HepG2 (cell line): ENCODE measurements around the gene KRTDAP. TPM values are rescaled to one million over a fixed set of nuclear protein-coding genes. Genes with fewer than 3 reads are reported as not detected.

ENCODE experiments used
- ATAC-seq: fragments of 200-7000 bp; cut with Tn5 transposase; 3 replicates; pipeline ENCODE4 v1.9.1; 2020; ENCODE audit warnings: mild to moderate bottlenecking, moderate library complexity
- BruUV-seq: library from RNA; stranded (reverse); fragments of 400-500 nt; replicated peaks from 2 replicates; lab custom pipeline; 2021; lab: Mats Ljungman, UMichigan
- CTCF ChIA-PET: fragments of 300-600 bp; formaldehyde crosslinking; extraction: SDS; loops from one replicate; lab custom pipeline; 2021; ENCODE audit warnings: low total read pairs, inconsistent platforms, low intra/inter-chr PET ratio; lab: Yijun Ruan, JAX
- POLR2A ChIA-PET: fragments of 350-600 bp; sonication (Branson Sonifier 250); formaldehyde crosslinking; loops from one replicate; lab custom pipeline; 2020; ENCODE audit warnings: antibody characterized with exemption, inconsistent platforms; lab: Yijun Ruan, JAX
- DNase-seq: peaks from one replicate; pipeline ENCODE4 v3.0.0-alpha.2; 2015; ENCODE audit warnings: low spot score
- FAIRE-seq: peaks from 3 replicates; lab custom pipeline; 2011; peaks lifted over from hg19 to GRCh38; lab: Jason Lieb, UNC
- H2AFZ ChIP-seq: one replicate; pipeline ENCODE4 v1.6.1; 2011; ENCODE audit warnings: low read length, inconsistent platforms
- H3K27ac ChIP-seq: fragments of 300-600 bp; 3 replicates; pipeline ENCODE4 v1.8.0; 2011; ENCODE audit warnings: mixed run types, mild to moderate bottlenecking, mixed read lengths, low read length, inconsistent platforms; ENCODE audit not compliant: insufficient read depth; ENCODE audit errors: extremely low read length
- H3K27me3 ChIP-seq, 2 experiments: fragments of 200-600 bp in 1 of 2; 2 replicates in 1 of 2; 3 replicates in 1 of 2; pipeline versions ENCODE4 v1.6.0 to v1.8.0; 2011; ENCODE audit warnings: low read length in 2 of 2, mild to moderate bottlenecking in 2 of 2, moderate library complexity in 2 of 2, inconsistent platforms in 1 of 2; ENCODE audit not compliant: insufficient read depth in 2 of 2, control insufficient read depth in 1 of 2
- H3K36me3 ChIP-seq, 2 experiments: fragments of 200-600 bp in 1 of 2; replicated peaks in 1 of 2; 2 replicates in 1 of 2; 3 replicates in 1 of 2; pipeline versions ENCODE4 v1.5.1 to v1.8.0; 2011; ENCODE audit warnings: low read length in 2 of 2, inconsistent platforms in 1 of 2; ENCODE audit not compliant: insufficient read depth in 2 of 2, control insufficient read depth in 1 of 2
- H3K4me1 ChIP-seq: 2 replicates; pipeline ENCODE4 v1.5.1; 2012; ENCODE audit warnings: low read length, inconsistent platforms; ENCODE audit not compliant: insufficient read depth
- H3K4me2 ChIP-seq: 2 replicates; pipeline ENCODE4 v1.6.0; 2011; ENCODE audit warnings: low read depth, low read length, inconsistent platforms
- H3K4me3 ChIP-seq, 3 experiments: fragments of 200-600 bp in 1 of 3; sonication (generic), shearing (Covaris generic) in 1 of 3; replicated peaks in 1 of 3; 2 replicates each; pipeline ENCODE4 v1.5.1; 2011 to 2016; ENCODE audit warnings: low read length in 3 of 3, inconsistent platforms in 2 of 3, low read depth in 2 of 3, mild to moderate bottlenecking in 2 of 3, control low read depth in 1 of 3, mixed read lengths in 1 of 3; ENCODE audit not compliant: insufficient read depth in 1 of 3
- H3K79me2 ChIP-seq: one replicate; pipeline ENCODE4 v1.6.1; 2011; ENCODE audit warnings: low read length, inconsistent platforms; ENCODE audit not compliant: insufficient read depth
- H3K9ac ChIP-seq: 2 replicates; pipeline ENCODE4 v1.6.0; 2011; ENCODE audit warnings: mild to moderate bottlenecking, low read depth, low read length, inconsistent platforms; ENCODE audit not compliant: insufficient read depth
- H3K9me3 ChIP-seq: 2 replicates; pipeline ENCODE4 v1.5.1; 2012; ENCODE audit warnings: mild to moderate bottlenecking, low read length
- H4K20me1 ChIP-seq: 2 replicates; pipeline ENCODE4 v1.6.0; 2011; ENCODE audit warnings: inconsistent platforms, mild to moderate bottlenecking, low read length, moderate library complexity; ENCODE audit not compliant: insufficient read depth
- ATAD3A ChIP-seq: sonication (generic); formaldehyde crosslinking; IDR thresholded peaks from 2 replicates; pipeline ENCODE4 v1.4.0; 2020; ENCODE audit warnings: missing genetic modification reagents
- DR1 ChIP-seq: sonication (generic); formaldehyde crosslinking; IDR thresholded peaks from 2 replicates; pipeline ENCODE4 v1.8.0; 2021; ENCODE audit warnings: mild to moderate bottlenecking, missing genetic modification reagents, inconsistent platforms
- HES4 ChIP-seq: sonication (generic); formaldehyde crosslinking; IDR thresholded peaks from 2 replicates; pipeline ENCODE4 v1.9.0; 2021; ENCODE audit warnings: mild to moderate bottlenecking, missing genetic modification reagents, borderline replicate concordance
- NFATC3 ChIP-seq: sonication (generic); formaldehyde crosslinking; IDR thresholded peaks from 2 replicates; pipeline ENCODE4 v1.5.1; 2020; ENCODE audit warnings: mild to moderate bottlenecking, missing genetic modification reagents
- NR1H2 ChIP-seq: sonication (generic); formaldehyde crosslinking; IDR thresholded peaks from 2 replicates; pipeline ENCODE4 v1.8.1; 2022; ENCODE audit warnings: low read depth, missing genetic modification reagents, borderline replicate concordance
- ZHX1 ChIP-seq: sonication (generic); formaldehyde crosslinking; IDR thresholded peaks from 2 replicates; pipeline ENCODE4 v1.8.1; 2022; ENCODE audit warnings: low read depth, mild to moderate bottlenecking, missing genetic modification reagents
- ZNF317 ChIP-seq: sonication (generic); formaldehyde crosslinking; IDR thresholded peaks from 2 replicates; pipeline ENCODE4 v1.5.0; 2020; ENCODE audit warnings: mild to moderate bottlenecking, missing genetic modification reagents
- ZNF619 ChIP-seq: sonication (generic); formaldehyde crosslinking; IDR thresholded peaks from 2 replicates; pipeline ENCODE4 v1.4.0; 2020; ENCODE audit warnings: mild to moderate bottlenecking, missing genetic modification reagents
- ZNF83 ChIP-seq: sonication (generic); formaldehyde crosslinking; IDR thresholded peaks from 2 replicates; pipeline ENCODE4 v1.4.0; 2020; ENCODE audit warnings: missing genetic modification reagents, mild to moderate bottlenecking, borderline replicate concordance
- WGBS: methylation state at CpG from one replicate; pipeline ENCODE4 v1.1.6; 2017; ENCODE audit warnings: low lambda C conversion rate; 5-methylcytosine and 5-hydroxymethylcytosine counted together
- in situ Hi-C: cut with HindIII; loops from 2 replicates; pipeline ENCODE4 v1.10.0; 2017; ENCODE audit warnings: low pct_unique_long_range_greater_than_20kb; ENCODE audit not compliant: extremely low pct_ligation_motif_present
- intact Hi-C: fragments of 100-400 bp; cut with micrococcal nuclease; formaldehyde crosslinking; loops from one replicate; pipeline ENCODE4 v1.10.0; 2022; ENCODE audit not compliant: unreplicated experiment
- polyA plus RNA-seq, 8 experiments: library from polyadenylated mRNA; depleted of rRNA in 3 of 8; stranded (reverse) in 7 of 8; unstranded in 1 of 8; fragments of >200 nt; fragmentation: Illumina TruSeq in 4 of 8; extraction: Trizol in 4 of 8; gene quantifications; 2 replicates each; pipeline versions ENCODE4 v1.2.1 to v1.2.3, GENCODE V29; 2011 to 2016; ENCODE audit warnings: low read depth in 4 of 8, missing spikeins in 1 of 8, mixed read lengths in 1 of 8; ENCODE audit not compliant: insufficient read depth in 1 of 8
- total RNA-seq, 5 experiments: library from RNA; depleted of rRNA; stranded (reverse); fragments of >200 nt; fragmentation: Illumina TruSeq; extraction: Trizol; gene quantifications; 2 replicates each; pipeline ENCODE4 v1.2.3, GENCODE V29; 2016; ENCODE audit warnings: low read depth in 1 of 5
- TF ChIP-seq, protein P1 (sequence below): sonication (generic); formaldehyde crosslinking; IDR thresholded peaks from 2 replicates; pipeline ENCODE4 v1.5.0; 2020; ENCODE audit warnings: missing genetic modification reagents, mild to moderate bottlenecking, borderline replicate concordance

KRTDAP gene
- total and polyA plus RNA-seq, 2 of the 13 experiments (the other 11 are each of a cell fraction or from before 2014, with no cell fraction given) = 0.86 to 1.5 TPM

DNA sequence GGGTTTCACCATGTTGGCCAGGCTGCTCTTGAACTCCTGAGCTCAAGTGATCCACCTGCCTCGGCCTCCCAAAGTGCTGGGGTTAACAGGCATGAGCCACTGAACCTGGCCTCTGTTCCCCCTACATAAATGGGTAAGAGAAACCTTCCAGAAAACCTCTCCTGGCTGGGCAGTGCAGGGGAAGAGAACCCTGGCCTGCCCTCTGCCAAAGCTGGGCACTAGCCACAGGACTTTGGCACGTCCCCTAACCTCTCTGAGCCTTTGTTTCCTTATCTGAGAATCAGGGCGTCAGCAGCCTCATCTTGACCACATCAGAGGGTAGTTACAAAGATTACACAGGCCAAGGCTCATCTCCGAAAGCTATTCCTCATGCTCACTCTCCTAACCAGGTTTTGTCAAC is 35.6 kb upstream of the KRTDAP start:
- intact Hi-C loops (no loop called here), in situ Hi-C loops (no loop called here)
- no peak overlapping the region for H3K9ac ChIP-seq
- POLR2A ChIA-PET = no interaction called here
- H3K4me1 ChIP-seq = peaks cover 23% of the 10 kb centered on the region
- TF ChIP-seq ZHX1 (CRISPR knock-in tag) (no peak), ZNF317 (CRISPR knock-in tag) (no peak), ZNF619 (CRISPR knock-in tag) (no peak), ATAD3A (CRISPR knock-in tag) (no peak), NR1H2 (no peak), ZNF83 (CRISPR knock-in tag) (no peak), NFATC3 (CRISPR knock-in tag) (no peak), DR1 (CRISPR knock-in tag) (no peak), HES4 (CRISPR knock-in tag) (no peak)
- TF ChIP-seq, protein P1, sequence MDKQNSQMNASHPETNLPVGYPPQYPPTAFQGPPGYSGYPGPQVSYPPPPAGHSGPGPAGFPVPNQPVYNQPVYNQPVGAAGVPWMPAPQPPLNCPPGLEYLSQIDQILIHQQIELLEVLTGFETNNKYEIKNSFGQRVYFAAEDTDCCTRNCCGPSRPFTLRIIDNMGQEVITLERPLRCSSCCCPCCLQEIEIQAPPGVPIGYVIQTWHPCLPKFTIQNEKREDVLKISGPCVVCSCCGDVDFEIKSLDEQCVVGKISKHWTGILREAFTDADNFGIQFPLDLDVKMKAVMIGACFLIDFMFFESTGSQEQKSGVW (CRISPR knock-in tag) = no peak
- H3K79me2 ChIP-seq = no peaks in the 10 kb centered on the region
- ATAC-seq (no peak), FAIRE-seq (no peak), DNase-seq (no peak)
- no peak overlapping the region for H2AFZ ChIP-seq
- H3K4me2 ChIP-seq = no peak overlapping the region
- BruUV-seq = no TSS peak
- peaks cover 8 to 45% of the 10 kb centered on the region in 2 experiments for H3K27me3 ChIP-seq
- 5% methylated on average over 4 of the region's 4 CpGs for WGBS
- H3K36me3 ChIP-seq = no peaks in the 10 kb centered on the region
- no peak overlapping the region for H3K4me3 ChIP-seq
- H4K20me1 ChIP-seq = no peaks in the 10 kb centered on the region
- H3K9me3 ChIP-seq = no peaks in the 10 kb centered on the region
- no peak overlapping the region for H3K27ac ChIP-seq
- CTCF ChIA-PET = no interaction called here
